DND-41 (cell line): ENCODE data around the gene LIMS1.
"Not testable (repeated sequence)": the region's sequence is repeated elsewhere in the genome, so short reads cannot be mapped to it uniquely, and the experiment has no call there.

ENCODE experiments used
- EZH2 ChIP-seq: IDR thresholded peaks from 3 replicates; pipeline ENCODE4 v1.6.1; 2012; ENCODE audit warnings: borderline replicate concordance, low read depth, mild to moderate bottlenecking, moderate library complexity, low read length, inconsistent platforms; ENCODE audit not compliant: severe bottlenecking
- TF ChIP-seq, protein P1 (sequence below): IDR thresholded peaks from 2 replicates; pipeline ENCODE4 v1.5.1; 2012; ENCODE audit warnings: borderline replicate concordance, low read length, moderate library complexity, mild to moderate bottlenecking; ENCODE audit not compliant: poor library complexity, severe bottlenecking; ENCODE audit errors: extremely low read depth

DNA sequence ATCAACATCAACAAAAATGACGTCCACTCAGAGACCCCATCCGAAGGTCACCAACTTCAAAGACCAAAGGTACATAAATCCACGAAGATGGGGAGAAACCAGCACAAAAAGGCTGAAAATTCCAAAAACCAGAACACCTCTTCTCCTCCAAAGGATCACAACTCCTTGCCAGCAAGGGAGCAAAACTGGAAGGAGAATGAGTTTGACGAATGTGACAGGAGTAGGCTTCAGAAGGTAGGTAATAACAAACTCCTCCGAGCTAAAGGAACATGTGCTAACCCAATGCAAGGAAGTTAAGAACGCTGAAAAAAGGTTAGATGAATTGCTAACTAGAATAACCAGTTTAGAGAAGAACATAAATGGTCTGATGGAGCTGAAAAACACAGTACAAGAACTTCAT, 110.2 kb downstream of the LIMS1 start:
- TF ChIP-seq, protein P1, sequence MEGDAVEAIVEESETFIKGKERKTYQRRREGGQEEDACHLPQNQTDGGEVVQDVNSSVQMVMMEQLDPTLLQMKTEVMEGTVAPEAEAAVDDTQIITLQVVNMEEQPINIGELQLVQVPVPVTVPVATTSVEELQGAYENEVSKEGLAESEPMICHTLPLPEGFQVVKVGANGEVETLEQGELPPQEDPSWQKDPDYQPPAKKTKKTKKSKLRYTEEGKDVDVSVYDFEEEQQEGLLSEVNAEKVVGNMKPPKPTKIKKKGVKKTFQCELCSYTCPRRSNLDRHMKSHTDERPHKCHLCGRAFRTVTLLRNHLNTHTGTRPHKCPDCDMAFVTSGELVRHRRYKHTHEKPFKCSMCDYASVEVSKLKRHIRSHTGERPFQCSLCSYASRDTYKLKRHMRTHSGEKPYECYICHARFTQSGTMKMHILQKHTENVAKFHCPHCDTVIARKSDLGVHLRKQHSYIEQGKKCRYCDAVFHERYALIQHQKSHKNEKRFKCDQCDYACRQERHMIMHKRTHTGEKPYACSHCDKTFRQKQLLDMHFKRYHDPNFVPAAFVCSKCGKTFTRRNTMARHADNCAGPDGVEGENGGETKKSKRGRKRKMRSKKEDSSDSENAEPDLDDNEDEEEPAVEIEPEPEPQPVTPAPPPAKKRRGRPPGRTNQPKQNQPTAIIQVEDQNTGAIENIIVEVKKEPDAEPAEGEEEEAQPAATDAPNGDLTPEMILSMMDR = not testable (repeated sequence)
- not testable (repeated sequence) for TF ChIP-seq EZH2
